HCT116 (cell line): ENCODE results near the gene TRPV2. TPM values are rescaled to one million over a fixed set of nuclear protein-coding genes. Genes with fewer than 3 reads are reported as not detected.

Experiments
- ATAC-seq: fragments of 200-7000 bp; cut with Tn5 transposase; 2 replicates; pipeline ENCODE4 v1.9.1; 2020; ENCODE audit warnings: mild to moderate bottlenecking, moderate library complexity
- BruUV-seq: library from RNA; stranded (reverse); fragments of 400-500 nt; replicated peaks from 2 replicates; lab custom pipeline; 2021; lab: Mats Ljungman, UMichigan
- CTCF ChIA-PET: fragments of 300-600 bp; sonication (Branson Sonifier 250); formaldehyde crosslinking; loops from one replicate; lab custom pipeline; 2021; ENCODE audit warnings: antibody characterized with exemption; lab: Charles Lee
- POLR2A ChIA-PET: fragments of 300-600, 350-600 bp; sonication (Branson Sonifier 250); formaldehyde crosslinking; loops from one replicate; lab custom pipeline; 2021; ENCODE audit warnings: antibody characterized with exemption; lab: Charles Lee
- RAD21 ChIA-PET, 2 experiments: fragments of 300-600 bp; sonication (Branson Sonifier 250); formaldehyde crosslinking; loops; one replicate each; lab custom pipeline; 2023; ENCODE audit warnings: low total read pairs in 2 of 2; ENCODE audit not compliant: uncharacterized antibody in 2 of 2, unreplicated experiment in 2 of 2, low non-redundant PET in 1 of 2; lab: Charles Lee
- DNase-seq: peaks from one replicate; pipeline ENCODE4 v3.0.0-alpha.2; 2010; ENCODE audit warnings: low read depth, low spot score
- H2AFZ ChIP-seq: fragments of 200-600 bp; shearing (Covaris generic), sonication (generic); 2 replicates; pipeline ENCODE4 v1.6.1; 2017; ENCODE audit warnings: low read depth, mixed run types, mixed read lengths, antibody characterized with exemption, low read length; ENCODE audit not compliant: poor library complexity, severe bottlenecking
- H3K27ac ChIP-seq: 2 replicates; pipeline ENCODE4 v1.5.1; 2012; ENCODE audit warnings: low read depth, low read length
- H3K27me3 ChIP-seq: fragments of 200-600 bp; sonication (generic); 2 replicates; pipeline ENCODE4 v1.6.1; 2016; ENCODE audit warnings: mixed run types, low read length, mixed read lengths; ENCODE audit not compliant: insufficient read depth
- H3K36me3 ChIP-seq, 2 experiments: fragments of 200-500 bp in 1 of 2; fragments of 200-600 bp in 1 of 2; sonication (Bioruptor generic) in 1 of 2; sonication (generic) in 1 of 2; 2 replicates each; pipeline versions ENCODE4 v1.5.1 to v1.6.1; 2014 to 2016; ENCODE audit warnings: low read length in 2 of 2, inconsistent platforms in 1 of 2, mixed read lengths in 1 of 2, mixed run types in 1 of 2; ENCODE audit not compliant: insufficient read depth in 2 of 2, control insufficient read depth in 1 of 2
- H3K4me1 ChIP-seq, 2 experiments: fragments of 200-600 bp in 1 of 2; sonication (generic) in 1 of 2; 2 replicates each; pipeline versions ENCODE4 v1.5.1 to v1.6.1; 2012 to 2017; ENCODE audit warnings: low read length in 2 of 2, inconsistent platforms in 1 of 2, mild to moderate bottlenecking in 1 of 2, mixed read lengths in 1 of 2, mixed run types in 1 of 2, moderate library complexity in 1 of 2; ENCODE audit not compliant: insufficient read depth in 2 of 2, control insufficient read depth in 1 of 2
- H3K4me2 ChIP-seq: fragments of 200-600 bp; sonication (generic); 2 replicates; pipeline ENCODE4 v1.6.1; 2017; ENCODE audit warnings: mixed run types, low read length, mixed read lengths
- H3K4me3 ChIP-seq, 2 experiments: fragments of 200-600 bp in 1 of 2; sonication (generic) in 1 of 2; replicated peaks in 1 of 2; 2 replicates each; pipeline ENCODE4 v1.5.1; 2011 to 2016; ENCODE audit warnings: low read length in 2 of 2, control low read depth in 1 of 2, low read depth in 1 of 2, mild to moderate bottlenecking in 1 of 2, mixed read lengths in 1 of 2, mixed run types in 1 of 2
- H3K79me2 ChIP-seq: fragments of 200-600 bp; sonication (generic); 2 replicates; pipeline ENCODE4 v1.6.1; 2017; ENCODE audit warnings: mild to moderate bottlenecking, mixed run types, low read length, moderate library complexity, mixed read lengths; ENCODE audit not compliant: insufficient read depth
- H3K9ac ChIP-seq: fragments of 200-600 bp; sonication (generic); 2 replicates; pipeline ENCODE4 v1.6.1; 2016; ENCODE audit warnings: low read length, mixed read lengths
- H3K9me2 ChIP-seq: fragments of 200-600 bp; sonication (generic), shearing (Covaris generic); 2 replicates; pipeline ENCODE4 v1.6.1; 2017; ENCODE audit warnings: mixed run types, mild to moderate bottlenecking, moderate library complexity; ENCODE audit not compliant: insufficient read depth
- H3K9me3 ChIP-seq, 2 experiments: fragments of 200-500 bp in 1 of 2; fragments of 200-600 bp in 1 of 2; sonication (Bioruptor generic) in 1 of 2; sonication (generic) in 1 of 2; 2 replicates each; pipeline ENCODE4 v1.6.1; 2014 to 2017; ENCODE audit warnings: low read length in 2 of 2, mixed read lengths in 2 of 2, inconsistent platforms in 1 of 2, low read depth in 1 of 2, mild to moderate bottlenecking in 1 of 2, mixed run types in 1 of 2, moderate library complexity in 1 of 2; ENCODE audit not compliant: control insufficient read depth in 1 of 2, insufficient read depth in 1 of 2
- H4K20me1 ChIP-seq: fragments of 200-600 bp; sonication (generic), shearing (Covaris generic); 2 replicates; pipeline ENCODE4 v1.6.1; 2017; ENCODE audit warnings: mixed run types, mild to moderate bottlenecking, moderate library complexity; ENCODE audit not compliant: insufficient read depth
- FOSL1 ChIP-seq: IDR thresholded peaks from 2 replicates; pipeline ENCODE4 v1.6.1; 2012; ENCODE audit warnings: low read depth
- MAX ChIP-seq: IDR thresholded peaks from 2 replicates; pipeline ENCODE4 v1.6.1; 2012
- POLR2A ChIP-seq: IDR thresholded peaks from 2 replicates; pipeline ENCODE4 v1.7.0; 2011; ENCODE audit warnings: borderline replicate concordance; ENCODE audit not compliant: insufficient read depth, insufficient read length; ENCODE audit errors: extremely low read depth
- SIN3A ChIP-seq: IDR thresholded peaks from 2 replicates; pipeline ENCODE4 v1.6.1; 2012; ENCODE audit warnings: low read depth
- TCF7L2 ChIP-seq: IDR thresholded peaks from 2 replicates; pipeline ENCODE4 v1.7.0; 2011; ENCODE audit warnings: borderline replicate concordance, inconsistent platforms; ENCODE audit not compliant: insufficient read depth, insufficient read length; ENCODE audit errors: extremely low read depth
- intact Hi-C: fragments of 100-400 bp; cut with micrococcal nuclease; formaldehyde crosslinking; loops from 2 replicates; pipeline ENCODE4 v1.10.0; 2022
- total RNA-seq: library from RNA; stranded (reverse); gene quantifications from one replicate; pipeline ENCODE4 v1.2.1, GENCODE V29; 2021; ENCODE audit not compliant: unreplicated experiment

TRPV2 gene
- total RNA-seq, 1 experiment from 2014 or later, result 2.7 TPM

GRCh38 chr17:16378636-16379282 is 36.6 kb upstream of the TRPV2 start:
- RAD21 ChIA-PET, result no interaction called here
- no peaks in the 10 kb centered on the region for H3K27me3 ChIP-seq
- no peak for DNase-seq
- H3K9me3 ChIP-seq, result no peaks in the 10 kb centered on the region
- no peak overlapping the region for H3K4me3 ChIP-seq
- H3K9me2 ChIP-seq, result no peaks in the 10 kb centered on the region
- no peak overlapping the region for H3K27ac ChIP-seq
- CTCF ChIA-PET, result interaction anchor here (2.6 kb wide), 1 partner anchor 15 kb away, joined by 15 read pairs; no protein-coding TSS in a partner anchor
- peaks cover 10 to 18% of the 10 kb centered on the region in 2 experiments; a peak in 2 of 4 replicates for H3K36me3 ChIP-seq
- H2AFZ ChIP-seq, result peak overlapping the region; percentile 49
- no peak overlapping the region for H3K9ac ChIP-seq
- H3K4me2 ChIP-seq, result no peak overlapping the region; the same call in 1 of the 2 replicates
- no peak for ATAC-seq
- no peak for TF ChIP-seq TCF7L2
- TF ChIP-seq FOSL1, result 0 out of 2 replicates have a peak, but pooled peaks have one; percentile 1
- peaks cover 9% of the 10 kb centered on the region; the same call in 1 of the 2 replicates for H4K20me1 ChIP-seq
- H3K79me2 ChIP-seq, result peaks cover 27% of the 10 kb centered on the region
- POLR2A ChIA-PET, result no interaction called here
- intact Hi-C loops, result no loop called here
- no TSS peak for BruUV-seq
- H3K4me1 ChIP-seq, result peaks cover 3 to 24% of the 10 kb centered on the region in 2 experiments; a peak in 3 of 4 replicates

- DNase-seq (no peak), ATAC-seq (no peak)
- no peak overlapping the region for H2AFZ ChIP-seq
- H3K27ac ChIP-seq, result no peak overlapping the region
- H3K36me3 ChIP-seq, result peaks cover 10 to 18% of the 10 kb centered on the region in 2 experiments; a peak in 2 of 4 replicates
- peaks cover 4 to 26% of the 10 kb centered on the region in 2 experiments; a peak in 3 of 4 replicates for H3K4me1 ChIP-seq
- no peaks in the 10 kb centered on the region for H3K27me3 ChIP-seq
- POLR2A ChIA-PET, result interaction anchor here (1.4 kb wide), 1 partner anchor 16 kb away, joined by 11 read pairs; no protein-coding TSS in a partner anchor
- H3K4me3 ChIP-seq, result no peak overlapping the region
- intact Hi-C loops, result loop anchor here (5.0 kb wide), 1 partner anchor 422 kb away; no protein-coding TSS in a partner anchor
- TF ChIP-seq POLR2A (no peak), SIN3A (no peak), MAX (no peak)
- peaks cover 9% of the 10 kb centered on the region; the same call in 1 of the 2 replicates for H4K20me1 ChIP-seq
- H3K9ac ChIP-seq, result no peak overlapping the region
- CTCF ChIA-PET, result interaction anchor here (2.6 kb wide), 1 partner anchor 16 kb away, joined by 15 read pairs; no protein-coding TSS in a partner anchor
- H3K9me3 ChIP-seq, result no peaks in the 10 kb centered on the region
- no peaks in the 10 kb centered on the region for H3K9me2 ChIP-seq
- BruUV-seq, result no TSS peak
- H3K79me2 ChIP-seq, result peaks cover 27% of the 10 kb centered on the region
- H3K4me2 ChIP-seq, result no peak overlapping the region
- RAD21 ChIA-PET, result no interaction called here
Measured at GRCh38 chr17:16379654-16380053, 35.7 kb upstream of the TRPV2 start.
